G401 (cell line): ENCODE measurements around the gene DCHS2. TPM values are rescaled to one million over a fixed set of nuclear protein-coding genes. Genes with fewer than 3 reads are reported as not detected.

Source experiments
- DNase-seq: peaks from one replicate; pipeline ENCODE4 v3.0.0-alpha.2; 2015; ENCODE audit warnings: low spot score
- in situ Hi-C: cut with HindIII; loops from 2 replicates; pipeline ENCODE4 v1.10.0; 2016; ENCODE audit warnings: low sequenced_read_pairs, mixed read lengths
- total RNA-seq: library from RNA; depleted of rRNA; stranded (reverse); fragments of >200 nt; shearing (Covaris generic); gene quantifications from 2 replicates; pipeline ENCODE4 v1.2.3, GENCODE V29; 2014

The DCHS2 gene
- total RNA-seq, 1 experiment from 2014 or later, result not detected

- no peak for DNase-seq
- in situ Hi-C loops, result no loop called here
These were observed 146.2 kb downstream of the DCHS2 start for GRCh38 chr4:154345359-154345758.

GRCh38 chr4:154344686-154345085 is 146.9 kb downstream of the DCHS2 start:
- DNase-seq, result no peak
- in situ Hi-C loops, result no loop called here

GRCh38 chr4:154343651-154344050 is 147.9 kb downstream of the DCHS2 start:
- in situ Hi-C loops, result no loop called here
- DNase-seq, result no peak

- DNase-seq, result no peak
- in situ Hi-C loops, result no loop called here
These were observed 150.2 kb downstream of the DCHS2 start for GRCh38 chr4:154341448-154341847.

- in situ Hi-C loops, result no loop called here
- no peak for DNase-seq
These were observed 156.0 kb downstream of the DCHS2 start for GRCh38 chr4:154335588-154335987.

- in situ Hi-C loops, result no loop called here
These were observed 158.7 kb downstream of the DCHS2 start for GRCh38 chr4:154332681-154333421.

GRCh38 chr4:154329939-154330338 is 161.7 kb downstream of the DCHS2 start:
- in situ Hi-C loops, result no loop called here
- no peak for DNase-seq

More at GRCh38 chr4:154332681-154333421, 158.7 kb downstream of the DCHS2 start:
- DNase-seq, result peak; percentile 11

- DNase-seq, result peak; percentile 33
- in situ Hi-C loops, result no loop called here
These were observed 162.2 kb downstream of the DCHS2 start for GRCh38 chr4:154329268-154329868.

GRCh38 chr4:154328030-154328429 is 163.6 kb downstream of the DCHS2 start:
- in situ Hi-C loops, result no loop called here
- no peak for DNase-seq

- no peak for DNase-seq
- in situ Hi-C loops, result no loop called here
These were observed 171.1 kb downstream of the DCHS2 start for GRCh38 chr4:154320521-154320920.

GRCh38 chr4:154319736-154320135 is 171.9 kb downstream of the DCHS2 start:
- in situ Hi-C loops, result no loop called here
- DNase-seq, result no peak

GRCh38 chr4:154317201-154317999 is 174.2 kb downstream of the DCHS2 start:
- DNase-seq, result no peak
- in situ Hi-C loops, result no loop called here

- in situ Hi-C loops, result no loop called here
- no peak for DNase-seq
These were observed 175.9 kb downstream of the DCHS2 start for GRCh38 chr4:154315741-154316140.

GRCh38 chr4:154314248-154314647 is 177.4 kb downstream of the DCHS2 start:
- in situ Hi-C loops, result no loop called here
- peak; percentile 21 for DNase-seq

GRCh38 chr4:154313004-154313585 is 178.5 kb downstream of the DCHS2 start:
- in situ Hi-C loops, result no loop called here
- no peak for DNase-seq

- DNase-seq, result no peak
- in situ Hi-C loops, result no loop called here
These were observed 179.4 kb downstream of the DCHS2 start for GRCh38 chr4:154312246-154312645.

GRCh38 chr4:154310578-154310977 is 181.0 kb downstream of the DCHS2 start:
- no peak for DNase-seq
- in situ Hi-C loops, result no loop called here

- in situ Hi-C loops, result no loop called here
- DNase-seq, result no peak
These were observed 183.4 kb downstream of the DCHS2 start for GRCh38 chr4:154308207-154308606.

- in situ Hi-C loops, result no loop called here
- DNase-seq, result no peak
These were observed 184.1 kb downstream of the DCHS2 start for GRCh38 chr4:154307451-154307850.

GRCh38 chr4:154305616-154306015 is 186.0 kb downstream of the DCHS2 start:
- DNase-seq, result no peak
- in situ Hi-C loops, result no loop called here
